HUES48 (cell line): ENCODE data around the gene CBARP.
A peak's percentile ranks its signal among the peaks of the same experiment; 100 is the strongest.

Experiments
- H3K27ac ChIP-seq: one replicate; pipeline ENCODE4 v1.7.0; 2013; ENCODE audit warnings: low read depth, low read length, inconsistent platforms
- H3K27me3 ChIP-seq: 2 replicates; pipeline ENCODE4 v1.6.1; 2013; ENCODE audit warnings: mild to moderate bottlenecking, low read length; ENCODE audit not compliant: control insufficient read depth, insufficient read depth
- H3K36me3 ChIP-seq: 2 replicates; pipeline ENCODE4 v1.6.1; 2013; ENCODE audit warnings: low read length; ENCODE audit not compliant: control insufficient read depth, insufficient read depth
- H3K4me1 ChIP-seq: 2 replicates; pipeline ENCODE4 v1.6.1; 2013; ENCODE audit warnings: mild to moderate bottlenecking, low read length; ENCODE audit not compliant: control insufficient read depth, insufficient read depth
- H3K4me3 ChIP-seq: 2 replicates; pipeline ENCODE4 v1.5.1; 2013; ENCODE audit warnings: mild to moderate bottlenecking, low read depth, low read length
- H3K9ac ChIP-seq: 2 replicates; pipeline ENCODE4 v1.6.1; 2013; ENCODE audit warnings: mild to moderate bottlenecking, low read depth, low read length, moderate library complexity
- H3K9me3 ChIP-seq: 2 replicates; pipeline ENCODE4 v1.6.1; 2013; ENCODE audit warnings: low read length; ENCODE audit not compliant: control insufficient read depth, insufficient read depth

Gene CBARP, protein sequence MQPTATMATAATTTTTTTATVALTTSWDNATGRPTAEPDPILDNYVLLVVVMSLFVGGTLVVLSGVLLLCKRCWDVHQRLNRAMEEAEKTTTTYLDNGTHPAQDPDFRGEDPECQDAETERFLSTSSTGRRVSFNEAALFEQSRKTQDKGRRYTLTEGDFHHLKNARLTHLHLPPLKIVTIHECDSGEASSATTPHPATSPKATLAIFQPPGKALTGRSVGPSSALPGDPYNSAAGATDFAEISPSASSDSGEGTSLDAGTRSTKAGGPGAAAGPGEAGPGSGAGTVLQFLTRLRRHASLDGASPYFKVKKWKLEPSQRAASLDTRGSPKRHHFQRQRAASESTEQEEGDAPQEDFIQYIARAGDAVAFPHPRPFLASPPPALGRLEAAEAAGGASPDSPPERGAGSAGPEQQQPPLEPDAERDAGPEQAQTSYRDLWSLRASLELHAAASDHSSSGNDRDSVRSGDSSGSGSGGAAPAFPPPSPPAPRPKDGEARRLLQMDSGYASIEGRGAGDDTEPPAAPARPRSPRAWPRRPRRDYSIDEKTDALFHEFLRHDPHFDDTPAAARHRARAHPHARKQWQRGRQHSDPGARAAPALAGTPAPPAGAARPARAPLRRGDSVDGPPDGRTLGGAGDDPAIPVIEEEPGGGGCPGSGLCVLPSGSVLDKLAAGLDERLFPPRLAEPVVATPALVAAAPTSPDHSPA

DNA sequence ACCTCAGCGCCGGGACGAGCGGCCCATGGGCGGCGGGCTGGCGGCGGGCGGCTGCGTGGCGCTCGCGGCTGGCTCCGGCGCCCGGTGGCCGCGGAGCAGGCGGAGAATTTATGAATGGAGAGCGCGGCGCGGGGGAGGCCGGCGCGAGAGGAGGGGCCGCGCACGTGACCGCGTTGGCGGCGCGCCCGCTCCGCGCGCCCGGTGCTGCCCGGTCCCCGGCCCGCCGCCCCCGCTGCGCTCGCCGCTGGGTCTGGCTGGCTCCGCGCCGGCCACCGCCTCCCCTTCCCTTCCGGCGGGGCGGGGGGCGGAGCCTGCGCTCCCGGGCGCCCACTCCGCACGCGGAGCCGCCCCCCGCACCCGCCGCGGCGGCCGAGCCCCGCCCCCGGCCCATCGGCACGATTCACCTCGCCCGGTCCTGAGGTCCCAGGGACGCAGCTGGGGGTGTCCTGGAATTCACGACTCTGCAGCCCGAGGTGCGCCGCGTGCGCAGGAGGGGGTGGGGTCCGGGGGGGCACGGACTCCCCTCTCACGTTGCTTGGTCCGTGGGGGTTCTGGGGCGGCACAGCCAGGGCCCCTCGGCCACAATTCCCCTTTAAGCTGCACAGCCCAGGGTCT is at the start of gene CBARP:
Gene CBARP, minus strand, starts transcription at position 252 of the 615 bp plus-strand sequence. CDS start 1,905 bp downstream, outside the sequence.
- H3K27me3 ChIP-seq = no peaks in the 10 kb centered on the region
- peak within 1 kb of the TSS; percentile 78 for H3K4me3 ChIP-seq
- H3K36me3 ChIP-seq = peaks cover 30% of the 10 kb centered on the region
- peak within 1 kb of the TSS; percentile 14 for H3K27ac ChIP-seq
- no peaks in the 10 kb centered on the region for H3K9me3 ChIP-seq
- no peak within 1 kb of the TSS for H3K9ac ChIP-seq
- H3K4me1 ChIP-seq = 0 out of 2 replicates have a peak, but pooled peaks cover 5% of the 10 kb centered on the region

DNA sequence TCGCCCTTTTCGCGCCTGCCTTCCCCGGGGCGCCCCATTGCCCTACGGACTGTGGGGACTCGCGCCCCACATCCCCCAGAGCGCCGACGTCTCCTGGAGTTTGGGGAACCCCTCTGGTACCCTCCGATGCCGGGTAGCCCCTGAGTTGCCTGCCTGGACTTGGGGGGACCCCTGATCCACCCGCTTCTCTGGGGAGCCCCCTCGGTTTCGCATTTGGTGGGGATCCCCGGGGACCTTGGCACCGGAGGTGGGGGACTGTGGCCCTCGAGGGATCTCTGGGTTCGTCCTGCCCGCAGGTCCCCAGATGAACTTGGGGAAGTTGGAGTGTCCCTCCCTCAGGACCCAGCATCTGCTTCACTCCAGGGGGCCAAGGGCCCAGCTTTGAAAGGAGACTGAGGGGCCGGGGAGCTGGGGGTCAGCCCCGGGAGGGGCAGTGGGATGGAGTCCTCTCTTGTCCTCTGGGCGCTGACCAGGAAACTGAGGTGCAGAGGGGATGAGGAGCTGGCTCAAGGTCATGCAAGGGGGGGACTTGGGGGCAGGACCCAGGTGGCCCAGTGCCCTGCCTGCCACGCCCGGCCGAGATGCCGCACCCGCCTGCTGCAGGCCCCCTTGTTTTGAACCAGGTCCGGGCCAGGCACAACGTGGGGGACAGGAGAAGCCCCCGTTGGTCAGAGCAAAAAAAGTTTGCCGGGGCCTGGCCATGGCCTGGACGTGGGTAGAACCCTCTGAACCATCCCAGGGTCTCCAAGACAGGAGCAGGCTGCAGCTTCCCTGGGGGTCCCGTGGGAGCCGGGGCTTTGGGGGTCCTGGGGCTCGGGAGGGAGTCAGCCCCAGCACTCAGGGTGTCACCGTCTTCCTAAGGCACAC is 48.9 kb upstream of the CBARP start:
- Histone ChIP-seq H3K27me3 (no peaks in the 10 kb centered on the region; the same call in 1 of the 2 replicates), H3K4me3 (peak overlapping the region; percentile 52), H3K4me1 (no peaks in the 10 kb centered on the region), H3K36me3 (no peaks in the 10 kb centered on the region), H3K9ac (no peak overlapping the region), H3K9me3 (no peaks in the 10 kb centered on the region), H3K27ac (no peak overlapping the region)

DNA sequence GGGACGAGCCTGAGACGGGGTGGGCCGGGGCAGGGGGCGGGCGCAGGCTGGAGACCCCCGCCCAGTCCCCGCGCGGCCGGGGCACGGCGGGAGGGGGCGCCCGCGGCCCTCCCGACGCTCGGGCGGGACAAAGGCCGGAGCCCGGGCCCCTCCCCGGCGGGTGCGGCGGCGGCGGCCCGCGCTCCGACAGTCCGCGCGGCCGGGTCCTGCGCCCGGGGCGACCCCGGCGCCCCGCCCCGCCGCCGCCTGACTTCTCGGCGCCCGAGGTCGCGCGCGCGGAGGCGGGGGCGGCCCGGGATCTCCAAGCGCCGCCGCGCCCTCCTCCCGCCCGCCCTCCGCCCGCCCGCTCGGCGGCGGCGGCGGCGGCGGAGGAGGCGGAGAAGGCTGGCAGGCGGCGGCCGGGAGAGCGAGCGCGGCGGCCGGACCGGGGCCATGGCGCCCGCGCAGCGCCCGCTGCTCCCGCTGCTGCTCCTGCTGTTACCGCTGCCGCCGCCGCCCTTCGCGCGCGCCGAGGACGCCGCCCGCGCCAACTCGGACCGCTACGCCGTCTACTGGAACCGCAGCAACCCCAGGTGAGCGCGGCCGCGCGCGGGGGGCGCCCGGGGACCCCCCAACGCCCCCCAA is 48.0 kb upstream of the CBARP start, which contains the start of gene EFNA2:
Gene EFNA2, plus strand, starts transcription at position 137 of the 624 bp plus-strand sequence. Its CDS starts 296 bp downstream, at position 433.
- Histone ChIP-seq H3K27me3 (no peaks in the 10 kb centered on the region; the same call in 1 of the 2 replicates), H3K9me3 (no peaks in the 10 kb centered on the region), H3K4me3 (peak within 1 kb of the TSS; percentile 52), H3K27ac (no peak within 1 kb of the TSS), H3K9ac (no peak within 1 kb of the TSS), H3K4me1 (no peaks in the 10 kb centered on the region), H3K36me3 (no peaks in the 10 kb centered on the region)

DNA sequence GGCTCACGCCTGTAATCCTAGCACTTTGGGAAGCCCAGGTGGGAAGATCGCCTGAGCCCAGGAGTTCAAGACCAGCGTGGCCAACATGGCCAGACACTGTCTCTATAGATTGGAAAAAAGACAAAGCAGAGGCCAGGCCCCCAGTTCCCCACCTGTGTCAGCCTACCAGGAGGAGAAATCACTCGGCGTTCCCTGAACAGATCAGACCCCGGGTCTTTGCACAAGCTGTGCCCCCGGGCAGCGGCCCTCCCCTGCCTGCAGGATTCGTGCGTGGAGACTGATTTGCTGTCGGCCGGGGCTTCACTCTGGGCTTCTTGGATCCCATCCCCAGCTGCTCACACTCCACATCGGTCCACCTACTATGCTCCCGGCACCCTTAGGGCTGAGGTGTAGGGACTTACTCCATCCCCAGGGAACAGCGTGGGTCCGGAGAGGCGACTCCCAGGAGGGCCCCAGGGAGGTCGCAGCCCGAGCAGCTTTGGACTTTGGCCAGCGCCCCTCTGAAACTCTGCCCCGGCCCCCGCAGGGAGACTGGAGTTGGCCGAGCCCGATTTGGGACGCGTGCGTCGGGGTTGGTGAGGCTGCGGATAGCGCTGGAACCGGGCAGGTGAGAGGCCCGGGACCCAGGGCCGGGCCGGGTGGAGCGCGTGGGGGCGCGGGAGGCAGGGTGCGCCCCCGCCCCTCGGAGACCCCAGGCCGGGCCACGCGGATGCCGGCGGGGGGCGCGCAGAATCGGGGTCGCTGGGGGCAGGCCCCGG is 47.4 kb upstream of the CBARP start:
- H3K36me3 ChIP-seq = no peaks in the 10 kb centered on the region
- H3K27ac ChIP-seq = no peak overlapping the region
- H3K4me1 ChIP-seq = no peaks in the 10 kb centered on the region
- H3K27me3 ChIP-seq = no peaks in the 10 kb centered on the region; the same call in 1 of the 2 replicates
- H3K9ac ChIP-seq = no peak overlapping the region
- peak overlapping the region; percentile 48; the same call in 1 of the 2 replicates for H3K4me3 ChIP-seq
- no peaks in the 10 kb centered on the region for H3K9me3 ChIP-seq

DNA sequence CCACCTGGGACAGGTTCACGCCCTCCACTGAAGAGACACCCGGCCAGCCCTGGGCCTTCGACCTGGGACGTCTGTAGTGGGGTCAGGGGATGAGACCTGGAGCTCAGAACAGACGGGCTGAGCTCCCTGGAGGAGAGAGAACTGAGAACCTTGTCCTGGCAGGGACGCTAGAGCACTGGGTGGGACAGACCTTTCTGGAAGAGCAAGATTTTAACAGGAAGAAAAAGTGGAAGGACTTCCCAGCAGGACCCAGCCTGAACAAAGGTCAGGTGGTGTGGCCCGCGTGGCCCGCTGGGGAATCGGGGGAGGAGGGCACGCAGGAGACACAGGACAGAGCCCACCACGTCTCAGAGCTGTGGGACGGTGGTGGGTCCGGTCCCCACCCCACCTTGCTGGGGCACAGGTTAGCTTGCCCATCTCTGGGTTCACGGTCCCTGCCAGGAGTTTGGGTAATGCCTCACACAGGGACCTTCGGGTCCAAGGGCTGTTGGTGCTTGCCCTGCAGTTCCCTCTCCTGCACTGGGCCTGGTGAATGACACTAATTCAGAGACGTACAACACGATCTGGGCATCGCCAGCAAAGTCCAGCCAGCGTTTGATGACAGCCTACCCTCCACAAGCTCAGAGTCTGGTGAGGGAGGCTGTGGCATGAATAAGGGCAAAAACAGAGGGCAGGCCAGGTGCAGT is 46.6 kb upstream of the CBARP start:
- Histone ChIP-seq H3K36me3 (peaks cover 2% of the 10 kb centered on the region), H3K4me3 (no peak overlapping the region), H3K27me3 (no peaks in the 10 kb centered on the region; the same call in 1 of the 2 replicates), H3K4me1 (no peaks in the 10 kb centered on the region), H3K9ac (no peak overlapping the region), H3K27ac (no peak overlapping the region), H3K9me3 (no peaks in the 10 kb centered on the region)

DNA sequence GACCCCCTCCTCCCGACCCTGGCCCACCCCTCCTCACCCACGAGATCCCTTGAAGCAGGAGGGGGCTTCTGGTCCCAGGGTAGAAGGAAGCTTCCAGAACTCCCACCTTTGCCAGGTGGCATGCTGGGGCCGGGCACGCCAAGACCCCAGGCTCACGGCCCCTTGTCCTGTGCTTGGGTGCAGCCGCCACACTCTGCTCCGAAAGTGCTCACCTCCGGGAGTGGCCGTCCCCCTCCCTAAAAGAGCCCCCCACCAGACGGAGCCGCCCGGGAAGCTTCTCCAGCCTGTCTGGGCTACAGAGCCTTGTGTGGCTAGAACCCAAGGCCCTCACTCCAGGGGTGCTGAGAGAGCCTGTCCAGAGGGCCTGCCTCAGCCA is 46.1 kb upstream of the CBARP start:
- Histone ChIP-seq H3K27ac (no peak overlapping the region), H3K4me1 (no peaks in the 10 kb centered on the region), H3K27me3 (no peaks in the 10 kb centered on the region; the same call in 1 of the 2 replicates), H3K36me3 (peaks cover 7% of the 10 kb centered on the region), H3K9me3 (no peaks in the 10 kb centered on the region), H3K9ac (no peak overlapping the region), H3K4me3 (no peak overlapping the region)

DNA sequence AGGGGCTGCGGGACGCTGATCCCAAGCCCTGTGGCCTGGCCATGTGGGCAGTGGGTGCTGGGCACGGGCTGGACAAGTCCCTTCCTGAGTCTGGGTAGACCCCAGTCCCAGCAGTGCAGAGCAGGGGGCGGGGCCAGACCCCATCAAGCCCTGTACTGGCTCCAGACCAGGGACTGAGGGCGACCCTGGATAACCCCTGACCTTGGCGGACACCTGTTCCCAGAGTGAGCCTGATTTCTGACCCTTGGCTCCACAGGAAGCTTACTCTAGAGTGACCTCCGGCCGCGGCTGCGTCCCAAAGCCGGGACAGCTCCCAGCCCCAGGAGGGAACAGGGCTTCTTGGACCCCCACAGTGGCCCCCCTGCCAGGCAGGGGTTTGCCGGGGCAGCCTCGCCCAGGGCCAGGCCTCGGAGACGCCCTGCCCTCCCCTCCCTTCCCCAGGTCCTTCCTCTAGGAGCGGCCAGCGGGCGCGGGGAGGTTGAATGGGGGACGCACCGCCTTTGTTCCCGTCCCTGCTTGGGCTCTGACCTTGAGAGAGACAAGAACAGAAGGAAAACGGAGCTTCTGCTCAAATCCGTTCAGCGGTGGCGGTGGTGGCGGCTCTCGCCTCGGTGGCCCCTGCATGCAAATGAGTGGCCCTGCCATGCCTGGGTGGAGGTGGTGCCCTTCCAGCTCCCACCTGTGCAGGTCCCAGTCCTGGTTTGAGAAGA is 45.6 kb upstream of the CBARP start:
- Histone ChIP-seq H3K9ac (no peak overlapping the region), H3K27me3 (no peaks in the 10 kb centered on the region; the same call in 1 of the 2 replicates), H3K4me3 (no peak overlapping the region), H3K4me1 (no peaks in the 10 kb centered on the region), H3K9me3 (no peaks in the 10 kb centered on the region), H3K27ac (no peak overlapping the region), H3K36me3 (peaks cover 11% of the 10 kb centered on the region)

DNA sequence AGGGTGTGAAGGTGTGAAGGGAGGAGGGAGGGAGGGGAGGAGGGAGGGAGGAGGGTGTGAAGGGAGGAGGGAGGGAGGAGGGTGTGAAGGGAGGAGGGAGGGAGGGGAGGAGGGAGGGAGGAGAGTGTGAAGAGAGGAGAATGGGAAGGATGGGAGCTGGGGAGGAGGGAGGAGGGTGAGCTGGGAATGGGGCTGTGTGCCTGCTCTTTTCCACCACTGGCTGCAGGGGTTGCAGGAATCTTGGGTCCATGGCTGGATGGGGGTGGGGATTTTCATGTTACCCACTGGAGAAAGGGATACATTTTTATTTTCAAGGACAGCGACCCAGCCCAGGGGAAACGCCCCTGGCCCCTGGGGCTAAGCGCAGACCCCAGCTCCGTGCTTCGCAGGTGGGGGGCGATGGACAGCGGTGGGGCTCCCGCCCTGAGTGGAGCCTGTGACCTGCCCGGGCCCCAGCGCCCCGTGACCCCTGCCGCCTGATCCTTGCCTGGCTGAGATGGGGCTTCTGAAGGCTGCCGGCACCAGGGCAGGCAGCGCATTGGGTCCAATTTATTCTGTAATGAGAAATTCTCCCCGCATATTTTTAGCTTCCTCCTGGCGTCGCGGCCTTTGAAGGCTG is 44.9 kb upstream of the CBARP start:
- Histone ChIP-seq H3K4me1 (no peaks in the 10 kb centered on the region), H3K4me3 (no peak overlapping the region), H3K9ac (no peak overlapping the region), H3K27me3 (no peaks in the 10 kb centered on the region; the same call in 1 of the 2 replicates), H3K27ac (no peak overlapping the region), H3K9me3 (no peaks in the 10 kb centered on the region), H3K36me3 (peaks cover 11% of the 10 kb centered on the region)
